Stimulated activated CD8-positive, alpha-beta memory T cell treated with anti-CD3 and anti-CD28 coated beads, Interleukin-4, amount 100 ng/mL, for 4 hours (primary cell): ENCODE measurements around the gene MYL2.
"Not testable (repeated sequence)": the region's sequence is repeated elsewhere in the genome, so short reads cannot be mapped to it uniquely, and the experiment has no call there.

ENCODE experiments used
- DNase-seq, 2 donors: peaks; one replicate each; pipeline ENCODE4 v3.0.0-alpha.2; 2020; ENCODE audit warnings: low read depth in 2 of 2, low spot score in 1 of 2

Gene MYL2, protein sequence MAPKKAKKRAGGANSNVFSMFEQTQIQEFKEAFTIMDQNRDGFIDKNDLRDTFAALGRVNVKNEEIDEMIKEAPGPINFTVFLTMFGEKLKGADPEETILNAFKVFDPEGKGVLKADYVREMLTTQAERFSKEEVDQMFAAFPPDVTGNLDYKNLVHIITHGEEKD

DNA sequence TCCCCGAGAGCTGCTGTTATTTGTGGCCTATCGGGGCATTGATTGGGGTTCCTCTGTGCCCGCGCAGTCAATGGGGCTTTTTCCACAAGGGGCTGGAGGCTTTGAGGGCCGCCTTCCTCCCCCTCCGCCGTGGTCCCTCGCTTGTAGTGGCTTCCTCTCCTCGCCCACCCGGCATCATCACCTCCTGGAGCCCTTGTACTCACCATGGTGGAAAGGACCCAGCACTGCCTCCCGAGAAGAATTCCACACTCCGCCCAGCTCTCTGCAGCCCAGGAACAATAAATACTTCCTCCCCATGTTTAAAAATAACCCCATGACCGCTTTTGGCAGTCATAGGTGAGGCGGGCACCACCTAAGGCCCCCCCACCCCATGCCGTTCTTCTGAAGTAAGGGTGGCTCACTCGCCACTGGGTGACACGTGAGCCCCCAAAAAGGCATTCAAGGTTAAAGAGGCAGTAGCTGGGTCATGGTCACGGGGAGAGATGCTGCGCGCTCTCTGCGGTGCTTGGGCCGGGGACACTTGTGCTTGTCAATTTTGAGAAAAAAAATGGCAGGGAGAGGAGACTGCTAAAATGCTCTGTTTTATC is at the start of gene MYL2:
Gene MYL2 (minus strand): TSS at position 256 of the 587 bp plus-strand sequence. CDS start 50 bp downstream, at position 206.
- no peak for DNase-seq

DNA sequence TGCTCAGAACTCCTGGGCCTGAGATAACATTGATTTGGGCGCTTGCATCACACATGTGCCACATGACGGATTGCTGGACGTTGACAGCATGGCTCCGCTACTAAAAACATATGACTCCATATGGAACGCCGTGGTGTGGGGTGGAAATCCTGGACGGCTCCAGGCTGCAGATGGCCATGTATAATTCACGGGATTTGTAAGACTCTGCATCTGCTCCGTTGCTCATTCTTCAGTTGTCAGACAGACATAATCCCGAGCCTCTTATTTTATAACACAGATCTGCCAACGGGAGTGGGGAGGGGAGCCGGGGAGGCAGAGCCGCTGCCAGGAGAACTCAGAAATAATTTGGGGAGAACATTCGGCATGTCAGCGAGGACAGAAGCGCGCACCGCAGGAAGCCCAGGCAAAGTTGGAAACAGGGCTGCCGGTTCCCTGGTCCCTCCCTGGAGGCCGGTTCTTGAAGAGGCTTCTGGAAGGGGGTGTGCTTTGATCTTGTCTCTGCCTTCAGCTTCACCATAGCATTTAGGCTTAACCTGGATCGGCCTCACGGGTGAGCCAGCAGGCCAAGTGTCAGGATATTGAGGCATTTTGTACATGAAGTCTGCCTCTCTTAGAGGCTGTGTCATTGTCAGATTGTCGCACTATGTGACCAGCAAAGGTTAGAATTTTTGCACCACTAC is 45.8 kb upstream of the MYL2 start:
- DNase-seq, result no peak

DNA sequence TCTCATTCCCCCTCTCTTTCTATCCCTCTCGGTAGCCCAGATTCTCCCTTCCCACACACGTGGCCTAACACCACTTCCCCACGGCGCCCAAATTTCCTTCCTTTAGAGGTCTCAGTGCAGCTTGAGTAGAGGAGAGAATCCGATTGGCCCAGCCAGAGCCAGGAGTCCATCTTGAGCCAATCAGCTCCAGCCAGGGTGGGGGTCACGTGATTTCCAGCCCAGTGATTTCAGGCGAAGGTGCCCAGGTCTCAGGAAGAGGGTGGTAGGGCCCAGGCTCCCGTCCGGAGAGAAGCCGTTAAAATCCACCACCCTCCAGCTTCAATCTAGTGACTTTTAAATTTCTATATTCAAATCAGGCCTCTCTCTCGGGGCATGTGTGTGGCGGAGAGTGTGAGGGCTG is 45.2 kb upstream of the MYL2 start:
- no peak for DNase-seq

DNA sequence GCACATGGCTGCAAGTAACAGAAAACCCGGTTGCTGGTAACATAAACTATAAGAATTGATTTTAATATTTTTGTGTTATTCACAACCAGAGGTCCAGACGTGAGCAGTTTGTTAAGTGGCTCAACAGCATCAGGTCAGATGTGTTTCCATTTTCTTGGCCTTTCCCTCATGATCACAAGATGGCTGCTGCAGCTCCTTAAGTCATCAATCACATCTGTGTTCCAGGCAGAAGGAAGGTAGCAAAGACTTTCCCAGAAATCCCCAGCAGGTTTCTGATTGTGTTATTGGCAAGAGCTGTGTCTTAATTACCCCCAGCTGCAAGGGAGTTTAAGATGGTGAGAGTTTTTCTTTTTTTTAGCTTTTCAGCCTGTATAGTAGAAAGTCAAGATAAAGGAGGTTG is 40.4 kb upstream of the MYL2 start:
- no peak for DNase-seq

DNA sequence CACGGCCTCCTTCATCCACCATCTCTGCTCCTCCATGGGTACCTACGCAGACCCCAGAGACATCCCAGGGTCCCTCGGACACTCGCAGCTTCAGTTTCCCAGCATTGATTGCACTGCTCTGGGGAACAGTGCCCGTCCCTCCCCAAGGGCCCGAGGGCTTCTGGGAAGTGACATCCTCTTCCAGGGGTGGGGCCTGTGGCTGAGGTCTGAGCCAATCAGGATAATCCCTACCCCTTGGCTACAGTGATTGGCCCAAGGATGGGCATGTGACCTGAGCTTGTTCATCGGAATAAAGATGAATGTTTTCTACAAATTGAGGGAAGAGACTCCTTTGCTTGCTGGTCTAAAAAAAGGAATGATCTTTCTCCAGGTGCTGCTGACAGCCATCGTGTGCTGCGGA is 37.3 kb upstream of the MYL2 start:
- DNase-seq, result no peak

DNA sequence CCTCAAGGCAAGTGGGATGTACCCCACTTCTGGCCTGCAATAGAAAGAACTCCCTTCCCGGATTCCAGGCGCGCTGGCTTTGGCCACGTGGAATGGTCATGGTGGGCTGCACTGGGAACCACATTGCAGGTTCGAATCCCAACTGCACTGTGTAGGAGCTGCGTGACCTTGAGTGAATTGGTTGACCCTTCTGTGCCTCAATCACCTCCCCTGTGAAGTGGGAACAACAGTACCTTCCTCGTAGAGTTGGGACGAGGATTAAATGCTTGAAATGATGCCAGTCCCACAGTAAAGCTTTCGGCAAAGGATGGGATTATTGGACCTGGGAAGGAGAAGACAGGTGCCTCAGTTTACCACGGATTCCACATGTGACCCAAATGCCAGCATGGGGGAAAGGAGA is 36.8 kb upstream of the MYL2 start:
- no peak for DNase-seq

DNA sequence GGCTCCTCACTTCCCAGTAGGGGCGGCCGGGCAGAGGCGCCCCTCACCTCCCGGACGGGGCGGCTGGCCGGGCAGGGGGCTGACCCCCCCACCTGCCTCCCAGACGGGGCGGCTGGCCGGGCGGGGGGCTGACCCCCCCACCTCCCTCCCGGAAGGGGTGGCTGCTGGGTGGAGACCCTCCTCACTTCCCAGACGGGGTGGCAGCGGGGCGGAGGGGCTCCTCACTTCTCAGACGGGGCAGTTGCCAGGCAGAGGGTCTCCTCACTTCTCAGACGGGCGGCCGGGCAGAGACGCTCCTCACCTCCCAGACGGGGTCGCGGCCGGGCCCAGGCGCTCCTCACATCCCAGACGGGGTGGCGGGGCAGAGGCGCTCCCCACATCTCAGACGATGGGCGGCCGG is 30.5 kb upstream of the MYL2 start:
- DNase-seq, result not testable (repeated sequence)

DNA sequence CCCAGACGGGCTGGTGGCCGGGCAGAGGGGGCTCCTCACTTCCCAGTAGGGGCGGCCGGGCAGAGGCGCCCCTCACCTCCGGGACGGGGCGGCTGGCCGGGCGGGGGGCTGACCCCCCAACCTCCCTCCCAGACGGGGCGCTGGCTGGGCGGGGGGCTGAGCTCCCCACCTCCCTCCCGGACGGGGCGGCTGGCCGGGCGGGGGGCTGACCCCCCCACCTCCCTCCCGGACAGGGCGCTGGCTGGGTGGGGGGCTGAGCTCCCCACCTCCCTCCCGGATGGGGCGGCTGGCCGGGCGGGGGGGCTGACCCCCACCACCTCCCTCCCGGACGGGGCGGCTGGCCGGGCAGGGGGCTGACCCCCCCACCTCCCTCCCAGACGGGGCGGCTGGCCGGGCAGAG is 30.1 kb upstream of the MYL2 start:
- not testable (repeated sequence) for DNase-seq

DNA sequence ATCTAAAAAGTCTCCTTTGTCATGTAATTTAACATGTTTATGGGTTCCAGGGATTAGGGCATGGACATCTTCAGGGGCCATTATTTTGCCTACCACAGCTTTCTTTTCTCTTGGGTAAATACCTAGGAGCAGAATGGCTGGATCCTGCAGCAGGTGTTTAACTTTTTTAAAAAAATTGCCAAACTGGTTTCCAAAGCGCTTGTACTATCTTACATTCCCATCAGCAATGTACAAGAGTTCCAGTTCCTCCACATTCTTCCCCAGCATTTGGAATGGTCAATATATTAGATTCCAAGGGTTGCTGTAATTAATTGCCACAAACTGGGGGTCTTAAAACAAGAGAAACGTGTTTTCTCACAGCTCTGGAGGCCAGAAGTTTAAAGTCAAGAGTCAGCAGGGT is 27.7 kb upstream of the MYL2 start:
- no peak for DNase-seq

DNA sequence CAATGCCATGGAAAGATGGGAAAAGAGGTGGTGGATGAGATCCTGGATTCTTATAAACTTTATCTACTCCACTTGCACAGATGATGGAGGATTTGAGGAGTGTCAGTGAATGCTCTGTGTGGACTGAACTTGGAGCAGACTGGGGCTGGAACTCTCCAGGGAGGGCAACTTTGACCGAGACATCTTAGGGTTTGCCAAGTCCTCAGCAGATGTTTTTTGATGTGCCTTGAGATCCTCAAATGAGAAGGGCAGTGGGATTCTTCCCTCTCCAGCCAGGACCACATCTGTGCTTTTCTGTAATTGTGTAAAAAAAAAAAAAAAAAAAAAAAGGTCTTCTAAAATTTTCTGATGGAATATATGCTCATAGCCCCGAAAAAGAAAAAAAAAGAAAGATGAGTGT is 23.0 kb upstream of the MYL2 start:
- DNase-seq, result no peak

DNA sequence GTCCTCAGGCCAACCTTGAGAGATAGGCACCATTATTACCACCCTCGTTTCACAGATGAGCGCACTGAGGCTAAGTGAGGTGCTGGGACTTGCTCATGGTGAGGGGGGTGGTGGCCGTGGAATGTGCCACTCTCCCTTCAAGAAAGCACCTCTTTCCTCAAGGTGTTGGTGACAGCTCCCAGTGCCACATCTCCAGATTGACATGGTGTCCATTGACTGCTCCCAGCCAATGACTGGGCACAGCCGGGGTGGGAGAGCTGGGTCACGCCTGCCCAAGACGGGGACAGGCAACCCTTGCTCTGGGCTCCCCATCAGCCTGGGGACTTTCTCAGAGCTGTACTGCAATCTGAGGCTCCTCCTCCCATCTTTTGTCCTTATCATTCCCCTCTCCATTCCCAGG is 21.0 kb upstream of the MYL2 start:
- no peak for DNase-seq

DNA sequence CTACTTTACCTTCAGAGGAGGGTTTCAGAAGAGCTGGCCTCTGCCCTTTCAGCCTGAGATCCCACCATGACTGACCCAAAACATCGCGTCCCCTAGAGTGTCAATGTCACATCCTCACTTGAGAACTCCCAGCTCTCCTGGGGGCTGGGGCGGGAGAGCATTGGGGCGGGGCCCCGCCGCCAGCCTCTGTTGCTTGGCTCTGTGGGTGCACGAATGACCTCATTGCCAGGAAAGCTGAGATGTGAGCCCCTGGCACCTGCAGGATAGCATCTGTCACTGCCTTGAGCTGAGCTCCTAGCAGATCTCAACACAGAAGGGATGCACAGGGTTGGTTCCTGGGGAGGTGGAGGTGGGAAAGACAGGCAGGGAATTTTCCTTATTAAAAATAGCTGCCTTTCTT is 20.6 kb upstream of the MYL2 start:
- no peak for DNase-seq

DNA sequence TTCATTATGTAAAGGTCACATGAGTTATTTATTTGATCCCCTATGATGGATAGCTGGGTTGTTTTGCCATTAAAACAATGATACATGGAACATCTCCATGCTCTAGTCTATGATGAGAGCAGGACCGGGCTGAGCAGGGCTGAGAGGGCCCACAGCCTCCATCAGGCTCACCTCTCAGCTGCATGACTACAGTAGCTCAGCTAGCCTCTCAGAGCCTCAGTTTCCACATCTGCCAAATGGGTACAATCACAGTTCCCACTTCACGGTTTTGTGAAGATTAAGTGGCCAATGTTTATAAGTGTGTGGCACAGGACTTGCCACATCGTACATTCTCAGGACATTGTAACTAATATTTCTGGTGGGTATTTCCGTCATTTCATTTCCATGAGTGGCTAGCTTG is 19.9 kb upstream of the MYL2 start:
- DNase-seq, result no peak

DNA sequence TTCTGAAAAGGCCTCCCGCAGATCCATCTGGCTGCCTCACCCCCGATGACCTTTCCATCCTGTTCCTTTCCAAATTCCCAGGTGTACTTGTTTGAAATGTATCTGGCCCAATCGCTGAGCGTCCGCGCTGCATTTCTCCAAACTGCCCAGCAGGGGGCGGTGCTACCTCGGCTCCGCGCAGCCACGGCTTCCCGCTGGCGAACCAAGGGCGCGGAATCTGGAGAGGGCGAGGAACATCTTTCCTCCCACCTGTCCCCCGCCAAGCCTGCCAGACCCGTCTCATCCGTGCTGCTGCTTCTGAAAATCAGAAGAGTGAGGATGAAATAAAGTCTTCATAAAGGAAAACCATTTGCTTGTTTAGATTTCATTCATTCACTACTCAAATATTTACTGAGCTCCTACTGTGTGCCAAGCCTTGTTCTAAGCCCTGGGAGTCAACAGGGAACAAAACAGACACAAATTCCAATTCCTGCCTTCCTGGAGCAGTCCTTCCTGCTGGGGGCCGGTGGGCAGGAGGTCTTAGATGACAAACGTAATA is 16.8 kb upstream of the MYL2 start:
- peak in 1 of 2 donors; percentile 23 for DNase-seq

DNA sequence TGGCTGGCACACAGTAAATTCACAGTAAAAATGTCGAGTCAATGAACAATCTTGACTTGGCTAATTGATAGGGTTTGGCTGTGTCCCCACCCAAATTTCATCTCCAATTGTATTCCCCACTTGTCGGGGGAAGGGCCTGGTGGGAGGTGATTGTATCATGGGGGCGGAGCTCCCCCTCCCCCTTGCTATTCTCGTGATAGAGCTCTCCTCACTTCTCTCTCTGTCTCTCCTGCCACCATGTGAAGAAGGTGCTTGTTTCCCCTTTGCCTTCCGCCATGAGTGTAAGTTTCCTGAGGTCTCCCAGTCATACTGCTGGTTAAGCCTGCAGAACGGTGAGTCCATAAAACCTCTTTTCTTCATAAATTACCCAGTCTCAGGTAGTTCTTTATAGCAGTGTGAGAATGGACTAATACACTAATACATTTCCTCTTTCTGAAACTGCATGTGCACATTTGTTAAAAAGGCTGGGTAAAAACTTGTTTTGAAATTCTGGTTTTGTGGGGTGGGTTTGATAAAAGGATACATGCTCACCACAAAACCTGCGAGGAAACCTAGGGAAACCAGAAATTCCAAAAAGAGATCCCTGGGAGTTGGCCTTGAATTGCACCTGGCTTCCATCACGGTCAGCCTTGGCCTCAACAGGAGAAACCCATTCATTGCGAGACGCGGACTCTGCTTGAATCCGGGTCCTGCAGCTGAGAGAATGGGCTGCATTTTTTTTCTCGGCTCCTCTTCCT is 16.2 kb upstream of the MYL2 start:
- no peak for DNase-seq

DNA sequence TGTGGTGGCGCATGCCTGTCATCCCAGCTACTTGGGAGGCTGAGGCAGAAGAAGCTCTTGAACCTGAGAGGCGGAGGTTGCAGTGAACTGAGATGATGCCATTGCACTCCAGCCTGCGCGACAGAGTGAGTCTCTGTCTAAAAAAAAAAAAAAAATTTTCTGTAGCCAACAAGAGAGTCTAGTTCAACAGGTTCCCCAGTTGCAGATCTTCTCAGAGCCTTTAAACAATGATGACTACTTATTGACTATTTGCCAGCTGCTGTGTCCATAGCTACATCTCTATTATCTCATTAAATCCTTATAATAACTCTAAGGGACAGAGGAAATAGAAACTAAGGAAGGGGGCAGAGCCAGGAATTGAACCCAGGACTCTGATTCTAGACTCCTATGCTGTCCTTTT is 15.2 kb upstream of the MYL2 start:
- DNase-seq, result no peak

DNA sequence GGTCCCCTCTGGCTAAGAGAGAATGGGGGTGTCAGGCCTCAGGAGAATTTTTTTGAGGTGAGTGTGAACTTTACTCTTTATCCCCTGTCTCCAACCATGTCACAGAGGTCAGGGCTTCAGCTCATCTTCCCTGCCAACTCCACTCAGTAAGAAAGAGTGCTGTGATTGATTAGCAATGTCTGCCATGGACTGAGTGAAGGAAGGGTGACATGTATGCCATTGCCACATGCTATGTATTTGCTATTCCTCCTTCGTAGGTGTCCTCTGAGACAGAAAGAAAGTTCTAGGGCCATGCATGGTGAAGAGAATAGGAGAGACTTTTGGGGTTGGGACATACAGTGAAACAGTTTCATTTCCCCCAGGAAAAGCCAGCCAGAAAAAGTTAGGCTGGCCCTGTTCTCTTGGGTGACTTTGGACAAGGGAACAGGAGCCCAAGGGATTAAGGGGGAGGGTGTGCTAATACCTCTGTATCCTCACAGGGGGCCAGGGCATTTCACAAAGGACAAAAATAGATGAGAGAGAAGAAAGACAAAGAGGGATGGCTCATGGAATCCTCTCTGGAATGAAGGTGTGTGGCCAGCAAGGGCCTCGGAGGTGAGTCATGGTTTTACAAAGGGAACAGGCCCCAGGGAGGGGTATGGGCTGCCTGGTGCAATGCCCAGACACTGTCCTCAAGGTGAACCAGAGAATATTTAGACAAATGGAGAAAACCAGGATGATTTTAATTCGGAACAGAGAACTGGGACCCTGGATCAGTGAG is 13.9 kb upstream of the MYL2 start:
- DNase-seq, result no peak

DNA sequence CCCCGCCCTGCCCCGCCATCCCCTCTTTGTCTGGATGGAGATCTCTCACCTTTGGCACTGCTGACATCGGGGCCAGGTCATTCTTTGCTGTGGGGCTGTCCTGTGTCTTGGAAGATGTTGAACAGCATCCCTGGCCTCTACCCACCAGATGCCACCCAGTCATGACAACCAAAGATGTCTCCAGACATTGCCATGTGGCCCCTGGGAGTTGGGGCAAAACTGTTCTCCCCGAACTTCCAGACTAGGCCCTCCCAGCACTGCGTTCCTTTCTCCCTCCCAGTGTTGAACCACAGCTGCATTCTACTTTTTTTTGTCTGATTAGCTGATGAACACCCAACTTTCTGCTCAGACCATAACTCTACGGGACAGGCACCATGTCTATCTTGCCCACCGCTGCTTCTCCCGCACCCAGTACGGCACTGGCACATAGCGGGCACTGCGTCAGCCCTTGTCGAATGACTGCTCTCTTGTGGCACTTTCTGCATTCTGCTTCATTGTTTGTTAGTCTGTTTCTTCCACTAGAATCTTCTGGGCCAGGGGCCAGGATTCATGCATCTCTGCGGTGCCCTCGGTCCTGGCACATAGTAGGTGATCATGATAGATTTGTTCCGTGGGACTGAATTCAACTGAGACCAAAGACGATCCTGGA is 13.1 kb upstream of the MYL2 start:
- no peak for DNase-seq

DNA sequence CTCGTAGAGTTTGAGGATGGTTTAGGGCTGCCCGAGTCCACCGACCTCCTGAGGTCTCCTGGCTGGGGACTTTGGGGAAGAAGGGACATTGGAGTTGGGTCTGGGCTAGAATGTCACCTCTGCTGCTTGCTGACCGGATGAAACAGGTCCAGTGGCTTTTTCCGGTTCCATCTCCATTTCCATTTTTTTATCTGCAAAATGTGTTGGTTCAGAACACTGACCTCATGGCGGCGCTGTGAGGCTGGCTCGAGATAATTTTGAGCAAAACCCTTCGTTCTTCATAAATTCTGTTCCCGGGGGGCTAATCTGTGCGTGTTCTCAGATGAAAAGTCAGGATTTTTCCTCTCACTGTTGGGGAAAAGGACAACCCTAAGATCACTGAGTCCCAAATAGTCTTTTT is 11.7 kb upstream of the MYL2 start:
- DNase-seq, result no peak

DNA sequence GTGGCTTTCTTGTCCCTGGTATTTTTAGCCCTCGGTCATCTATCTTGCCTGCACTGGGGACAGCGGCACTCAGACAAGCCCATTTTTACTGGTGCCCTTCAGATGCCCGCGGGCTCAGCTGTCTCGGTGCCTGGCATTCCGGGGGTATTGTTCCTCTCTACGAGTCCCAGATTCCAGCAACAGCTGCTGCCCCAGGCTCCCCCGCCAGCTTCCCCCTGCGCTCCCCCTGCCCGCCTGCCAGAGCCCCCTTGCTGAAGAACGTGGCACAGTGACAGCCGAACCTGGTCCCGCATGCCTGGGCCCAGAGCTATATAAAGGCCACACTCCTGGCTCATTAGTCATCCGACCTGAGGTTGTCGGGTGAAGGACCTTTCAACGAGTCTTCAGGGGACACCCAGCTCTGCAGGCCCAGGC is 10.9 kb upstream of the MYL2 start:
- no peak for DNase-seq
